ENCODE results near the gene TMEM52B.
"Not testable (repeated sequence)": the region's sequence is repeated elsewhere in the genome, so short reads cannot be mapped to it uniquely, and the experiment has no call there.

- TF ChIP-seq POLR2AphosphoS5, POLR2A (IDR thresholded peaks at IDR 0.05; ENCODE audit: low read depth, low read length): not testable (repeated sequence)
Measured at GRCh38 chr12:10215946-10216345, 37.1 kb downstream of the TMEM52B start.
